DND-41 (cell line): ENCODE measurements around the gene CPNE5.
A peak's percentile ranks its signal among the peaks of the same experiment; 100 is the strongest.

Source experiments
- ATAC-seq: fragments of 200-7000 bp; cut with Tn5 transposase; 3 replicates; pipeline ENCODE4 v1.9.1; 2021; ENCODE audit warnings: low read depth; ENCODE audit not compliant: insufficient read depth
- DNase-seq: peaks from one replicate; pipeline ENCODE4 v3.0.0-alpha.2; 2020
- H2AFZ ChIP-seq: 2 replicates; pipeline ENCODE4 v1.6.0; 2012; ENCODE audit warnings: low read depth, low read length
- H3K27ac ChIP-seq: 2 replicates; pipeline ENCODE4 v1.5.1; 2012; ENCODE audit warnings: low read length, inconsistent platforms
- H3K27me3 ChIP-seq: fragments of 200-600 bp; sonication (generic); 2 replicates; pipeline ENCODE4 v1.6.0; 2012; ENCODE audit warnings: low read length, mild to moderate bottlenecking, inconsistent platforms; ENCODE audit not compliant: insufficient read depth, poor library complexity
- H3K36me3 ChIP-seq: 2 replicates; pipeline ENCODE4 v1.5.1; 2012; ENCODE audit warnings: low read length, inconsistent platforms; ENCODE audit not compliant: insufficient read depth
- H3K4me1 ChIP-seq: 2 replicates; pipeline ENCODE4 v1.5.1; 2012; ENCODE audit warnings: mild to moderate bottlenecking, low read length; ENCODE audit not compliant: insufficient read depth
- H3K4me2 ChIP-seq: 2 replicates; pipeline ENCODE4 v1.6.0; 2012; ENCODE audit warnings: mild to moderate bottlenecking, moderate library complexity, low read length, inconsistent platforms; ENCODE audit not compliant: insufficient read depth
- H3K4me3 ChIP-seq, 2 experiments: fragments of 200-600 bp in 1 of 2; shearing (Covaris generic) in 1 of 2; 2 replicates each; pipeline ENCODE4 v1.5.1; 2012 to 2016; ENCODE audit warnings: inconsistent platforms in 2 of 2, low read length in 2 of 2, mild to moderate bottlenecking in 2 of 2, low read depth in 1 of 2, moderate library complexity in 1 of 2
- H3K79me2 ChIP-seq: 2 replicates; pipeline ENCODE4 v1.6.0; 2012; ENCODE audit warnings: low read length, inconsistent platforms; ENCODE audit not compliant: insufficient read depth
- H3K9ac ChIP-seq: 2 replicates; pipeline ENCODE4 v1.6.0; 2012; ENCODE audit warnings: low read depth, mild to moderate bottlenecking, inconsistent platforms, low read length, moderate library complexity
- H3K9me3 ChIP-seq: 2 replicates; pipeline ENCODE4 v1.5.1; 2012; ENCODE audit warnings: low read length, moderate library complexity, mild to moderate bottlenecking, inconsistent platforms; ENCODE audit not compliant: insufficient read depth, severe bottlenecking
- H4K20me1 ChIP-seq: 2 replicates; pipeline ENCODE4 v1.6.0; 2012; ENCODE audit warnings: low read length; ENCODE audit not compliant: insufficient read depth
- CTCF ChIP-seq: IDR thresholded peaks from 2 replicates; pipeline ENCODE4 v1.5.1; 2012; ENCODE audit warnings: borderline replicate concordance, low read length, moderate library complexity, mild to moderate bottlenecking; ENCODE audit not compliant: poor library complexity, severe bottlenecking; ENCODE audit errors: extremely low read depth
- EZH2 ChIP-seq: IDR thresholded peaks from 3 replicates; pipeline ENCODE4 v1.6.1; 2012; ENCODE audit warnings: borderline replicate concordance, low read depth, mild to moderate bottlenecking, moderate library complexity, low read length, inconsistent platforms; ENCODE audit not compliant: severe bottlenecking

CPNE5 gene

DNA sequence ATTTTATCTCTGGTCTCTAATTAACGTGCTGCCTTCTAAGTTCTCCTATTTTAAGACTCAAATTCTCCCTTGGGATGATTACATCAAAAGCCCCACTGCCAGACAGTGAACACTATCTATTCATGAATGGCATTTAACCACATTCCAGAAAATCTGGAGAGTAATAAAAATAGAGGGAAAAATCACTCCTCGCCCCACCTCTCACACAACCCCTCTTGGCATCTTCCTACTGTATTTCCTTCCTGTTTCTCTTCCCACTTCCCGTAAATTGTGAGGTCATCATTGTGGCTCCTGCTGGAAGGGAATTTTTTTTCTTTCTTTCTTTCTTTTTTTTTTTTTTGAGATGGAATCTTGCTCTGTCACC, 110.1 kb downstream of the CPNE5 start:
- Histone ChIP-seq H3K9me3 (no peaks in the 10 kb centered on the region), H3K79me2 (no peaks in the 10 kb centered on the region), H4K20me1 (no peaks in the 10 kb centered on the region), H3K9ac (no peak overlapping the region), H3K27me3 (no peaks in the 10 kb centered on the region), H3K27ac (no peak overlapping the region), H3K4me1 (peaks cover 14% of the 10 kb centered on the region), H3K4me2 (no peak overlapping the region), H2AFZ (no peak overlapping the region), H3K4me3 (no peak overlapping the region), H3K36me3 (no peaks in the 10 kb centered on the region)
- TF ChIP-seq CTCF (no peak), EZH2 (no peak)
- ATAC-seq (no peak), DNase-seq (no peak)

- no peak overlapping the region for H3K4me2 ChIP-seq
- no peak overlapping the region for H3K4me3 ChIP-seq
- H4K20me1 ChIP-seq, result no peaks in the 10 kb centered on the region
- no peaks in the 10 kb centered on the region for H3K9me3 ChIP-seq
- H3K9ac ChIP-seq, result no peak overlapping the region
- H2AFZ ChIP-seq, result no peak overlapping the region
- H3K27me3 ChIP-seq, result no peaks in the 10 kb centered on the region
- no peak for TF ChIP-seq CTCF
- no peak for TF ChIP-seq EZH2
- no peak for ATAC-seq
- no peak overlapping the region for H3K27ac ChIP-seq
- no peak for DNase-seq
- peaks cover 14% of the 10 kb centered on the region for H3K4me1 ChIP-seq
- no peaks in the 10 kb centered on the region for H3K79me2 ChIP-seq
- no peaks in the 10 kb centered on the region for H3K36me3 ChIP-seq
Observed at GRCh38 chr6:36728289-36729160, 110.7 kb downstream of the CPNE5 start.

DNA sequence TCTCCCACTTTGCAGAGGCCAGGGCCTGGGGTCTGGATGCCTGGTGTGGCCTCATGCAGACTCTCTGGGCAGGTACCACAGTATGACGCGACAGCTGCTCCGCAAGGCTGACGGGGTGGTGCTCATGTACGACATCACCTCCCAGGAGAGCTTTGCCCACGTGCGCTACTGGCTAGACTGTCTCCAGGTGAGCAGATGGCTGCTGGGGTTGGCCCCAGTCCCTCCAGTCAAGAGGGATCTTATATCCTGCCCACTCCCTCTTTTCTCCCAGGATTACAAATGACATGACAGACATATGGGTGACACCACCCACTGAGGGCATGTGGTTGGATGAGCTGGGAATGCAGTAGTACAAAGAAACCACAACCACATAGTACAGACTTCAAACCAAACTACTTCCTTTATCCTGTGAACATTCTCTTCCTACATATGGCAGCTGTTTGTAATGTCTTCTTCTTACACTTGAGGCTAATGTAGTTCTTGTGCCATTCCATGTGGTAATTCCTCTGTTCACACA, 111.7 kb downstream of the CPNE5 start:
- H3K4me1 ChIP-seq, result peaks cover 14% of the 10 kb centered on the region
- peak; percentile 67 for DNase-seq

More for the DNA sequence above, 111.7 kb downstream of the CPNE5 start:
- H3K27me3 ChIP-seq, result no peaks in the 10 kb centered on the region
- no peak for TF ChIP-seq CTCF
- TF ChIP-seq EZH2, result no peak
- no peaks in the 10 kb centered on the region for H3K9me3 ChIP-seq
- no peaks in the 10 kb centered on the region for H3K79me2 ChIP-seq
- H3K4me2 ChIP-seq, result no peak overlapping the region
- H3K27ac ChIP-seq, result no peak overlapping the region; the same call in 1 of the 2 replicates
- H3K9ac ChIP-seq, result no peak overlapping the region
- no peaks in the 10 kb centered on the region for H4K20me1 ChIP-seq
- no peak overlapping the region for H3K4me3 ChIP-seq
- H2AFZ ChIP-seq, result no peak overlapping the region
- H3K36me3 ChIP-seq, result no peaks in the 10 kb centered on the region
- ATAC-seq, result peak; percentile 95
